Breast epithelium (tissue), 4 donors: Measurements from ENCODE around the gene NAGPA. TPM values are rescaled to one million over a fixed set of nuclear protein-coding genes. Genes with fewer than 3 reads are reported as not detected.

Experiments used
- DNase-seq, 2 donors: peaks; one replicate each; pipeline ENCODE4 v3.0.0-alpha.2; 2019; ENCODE audit warnings: low spot score in 2 of 2
- H3K27ac ChIP-seq, 2 donors: fragments of 200-600 bp; sonication (generic) in 1 of 2; one replicate each; pipeline ENCODE4 v1.5.1; 2016 to 2019; ENCODE audit warnings: mild to moderate bottlenecking in 1 of 2
- H3K27me3 ChIP-seq, 2 donors: fragments of 200-600 bp; sonication (generic) in 1 of 2; one replicate each; pipeline versions ENCODE4 v1.5.1 to v1.6.0; 2017 to 2019; ENCODE audit warnings: control low read depth in 1 of 2, mild to moderate bottlenecking in 1 of 2
- H3K36me3 ChIP-seq: fragments of 200-600 bp; one replicate; pipeline ENCODE4 v1.5.1; 2019
- H3K4me1 ChIP-seq, 2 donors: fragments of 200-600 bp; sonication (generic); one replicate each; pipeline ENCODE4 v1.5.1; 2016 to 2019; ENCODE audit warnings: control low read depth in 1 of 2
- H3K4me3 ChIP-seq, 3 donors: fragments of 200-600 bp; sonication (generic); 1 replicate in 2 of 3; 2 replicates in 1 of 3; pipeline ENCODE4 v1.5.1; 2016 to 2019; ENCODE audit warnings: mild to moderate bottlenecking in 3 of 3, moderate library complexity in 2 of 3
- H3K9me3 ChIP-seq, 2 donors: fragments of 200-600 bp; sonication (generic) in 1 of 2; one replicate each; pipeline ENCODE4 v1.5.1; 2016 to 2019; ENCODE audit warnings: control low read depth in 1 of 2
- POLR2A ChIP-seq: fragments of 450-650 bp; IDR thresholded peaks from one replicate; pipeline ENCODE4 v1.6.1; 2016; ENCODE audit warnings: antibody characterized with exemption, mild to moderate bottlenecking, moderate library complexity
- POLR2AphosphoS5 ChIP-seq, 3 donors: sonication (generic); formaldehyde crosslinking; IDR thresholded peaks; one replicate each; pipeline ENCODE4 v1.6.1; 2017; ENCODE audit warnings: antibody characterized with exemption in 3 of 3
- intact Hi-C: fragments of 100-400 bp; cut with DNase I; formaldehyde crosslinking; loops from one replicate; pipeline ENCODE4 v1.15.1; 2023; ENCODE audit warnings: low total_unique reads
- total RNA-seq, 3 donors: library from RNA; depleted of rRNA; stranded (reverse); fragments of >200 nt; gene quantifications; one replicate each; pipeline ENCODE4 v1.1.0, GENCODE V29; 2016
- TF ChIP-seq, protein P1 (sequence below), 3 donors: fragments of 450-650 bp; IDR thresholded peaks; one replicate each; pipeline ENCODE4 v1.5.1; 2016 to 2017; ENCODE audit warnings: antibody characterized with exemption in 3 of 3, mild to moderate bottlenecking in 3 of 3, moderate library complexity in 3 of 3

NAGPA gene
- total RNA-seq, 3 donors from 2014 or later, result 18.4 to 26.2 (median 21.8) TPM

GRCh38 chr16:5059386-5060072, 25.8 kb upstream of the NAGPA start:
- Histone ChIP-seq H3K36me3 (no peaks in the 10 kb centered on the region), H3K4me1 (no peaks in the 10 kb centered on the region), H3K27ac (no peak overlapping the region), H3K9me3 (no peaks in the 10 kb centered on the region), H3K4me3 (no peak overlapping the region), H3K27me3 (no peaks in the 10 kb centered on the region)
- intact Hi-C loops, result no loop called here
- DNase-seq, result no peak
- TF ChIP-seq POLR2A (no peak), POLR2AphosphoS5 (IDR thresholded peaks at IDR 0.05) (no peak)
- TF ChIP-seq, protein P1, sequence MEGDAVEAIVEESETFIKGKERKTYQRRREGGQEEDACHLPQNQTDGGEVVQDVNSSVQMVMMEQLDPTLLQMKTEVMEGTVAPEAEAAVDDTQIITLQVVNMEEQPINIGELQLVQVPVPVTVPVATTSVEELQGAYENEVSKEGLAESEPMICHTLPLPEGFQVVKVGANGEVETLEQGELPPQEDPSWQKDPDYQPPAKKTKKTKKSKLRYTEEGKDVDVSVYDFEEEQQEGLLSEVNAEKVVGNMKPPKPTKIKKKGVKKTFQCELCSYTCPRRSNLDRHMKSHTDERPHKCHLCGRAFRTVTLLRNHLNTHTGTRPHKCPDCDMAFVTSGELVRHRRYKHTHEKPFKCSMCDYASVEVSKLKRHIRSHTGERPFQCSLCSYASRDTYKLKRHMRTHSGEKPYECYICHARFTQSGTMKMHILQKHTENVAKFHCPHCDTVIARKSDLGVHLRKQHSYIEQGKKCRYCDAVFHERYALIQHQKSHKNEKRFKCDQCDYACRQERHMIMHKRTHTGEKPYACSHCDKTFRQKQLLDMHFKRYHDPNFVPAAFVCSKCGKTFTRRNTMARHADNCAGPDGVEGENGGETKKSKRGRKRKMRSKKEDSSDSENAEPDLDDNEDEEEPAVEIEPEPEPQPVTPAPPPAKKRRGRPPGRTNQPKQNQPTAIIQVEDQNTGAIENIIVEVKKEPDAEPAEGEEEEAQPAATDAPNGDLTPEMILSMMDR (IDR thresholded peaks at IDR 0.05), result no peak

DNA sequence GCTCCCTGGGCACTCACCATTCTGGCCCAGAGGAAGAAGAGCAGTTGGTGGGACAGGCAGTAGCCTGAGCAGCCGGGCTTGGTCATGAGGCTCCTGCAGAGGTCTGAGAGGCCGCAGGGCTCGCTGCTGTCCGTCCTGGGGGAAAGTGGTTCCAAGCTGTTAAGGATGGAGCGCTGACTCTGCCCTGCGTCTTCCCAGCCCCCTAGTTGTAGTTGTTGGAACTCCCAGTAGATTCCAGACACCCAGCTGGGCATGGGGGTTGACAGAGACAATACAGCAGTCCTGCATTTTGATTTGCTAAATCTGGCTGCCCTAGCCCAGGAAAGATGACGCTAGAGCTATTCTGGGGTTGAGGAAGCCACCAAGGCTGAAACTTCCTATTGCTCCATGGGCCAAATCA, 24.7 kb upstream of the NAGPA start:
- intact Hi-C loops, result no loop called here
- TF ChIP-seq POLR2AphosphoS5 (IDR thresholded peaks at IDR 0.05) (no peak), POLR2A (no peak)
- TF ChIP-seq, protein P1 (IDR thresholded peaks at IDR 0.05), result no peak
- no peak for DNase-seq
- Histone ChIP-seq H3K4me1 (no peaks in the 10 kb centered on the region), H3K4me3 (no peak overlapping the region), H3K9me3 (no peaks in the 10 kb centered on the region), H3K27me3 (no peaks in the 10 kb centered on the region), H3K27ac (no peak overlapping the region), H3K36me3 (no peaks in the 10 kb centered on the region)

GRCh38 chr16:5056352-5056751, 22.6 kb upstream of the NAGPA start:
- Histone ChIP-seq H3K36me3 (no peaks in the 10 kb centered on the region), H3K27me3 (no peaks in the 10 kb centered on the region), H3K4me1 (no peaks in the 10 kb centered on the region), H3K4me3 (no peak overlapping the region), H3K9me3 (no peaks in the 10 kb centered on the region), H3K27ac (no peak overlapping the region)
- intact Hi-C loops, result no loop called here
- DNase-seq, result no peak
- TF ChIP-seq POLR2AphosphoS5 (IDR thresholded peaks at IDR 0.05), result no peak
- TF ChIP-seq, protein P1 (IDR thresholded peaks at IDR 0.05), result no peak
- no peak for TF ChIP-seq POLR2A

DNA sequence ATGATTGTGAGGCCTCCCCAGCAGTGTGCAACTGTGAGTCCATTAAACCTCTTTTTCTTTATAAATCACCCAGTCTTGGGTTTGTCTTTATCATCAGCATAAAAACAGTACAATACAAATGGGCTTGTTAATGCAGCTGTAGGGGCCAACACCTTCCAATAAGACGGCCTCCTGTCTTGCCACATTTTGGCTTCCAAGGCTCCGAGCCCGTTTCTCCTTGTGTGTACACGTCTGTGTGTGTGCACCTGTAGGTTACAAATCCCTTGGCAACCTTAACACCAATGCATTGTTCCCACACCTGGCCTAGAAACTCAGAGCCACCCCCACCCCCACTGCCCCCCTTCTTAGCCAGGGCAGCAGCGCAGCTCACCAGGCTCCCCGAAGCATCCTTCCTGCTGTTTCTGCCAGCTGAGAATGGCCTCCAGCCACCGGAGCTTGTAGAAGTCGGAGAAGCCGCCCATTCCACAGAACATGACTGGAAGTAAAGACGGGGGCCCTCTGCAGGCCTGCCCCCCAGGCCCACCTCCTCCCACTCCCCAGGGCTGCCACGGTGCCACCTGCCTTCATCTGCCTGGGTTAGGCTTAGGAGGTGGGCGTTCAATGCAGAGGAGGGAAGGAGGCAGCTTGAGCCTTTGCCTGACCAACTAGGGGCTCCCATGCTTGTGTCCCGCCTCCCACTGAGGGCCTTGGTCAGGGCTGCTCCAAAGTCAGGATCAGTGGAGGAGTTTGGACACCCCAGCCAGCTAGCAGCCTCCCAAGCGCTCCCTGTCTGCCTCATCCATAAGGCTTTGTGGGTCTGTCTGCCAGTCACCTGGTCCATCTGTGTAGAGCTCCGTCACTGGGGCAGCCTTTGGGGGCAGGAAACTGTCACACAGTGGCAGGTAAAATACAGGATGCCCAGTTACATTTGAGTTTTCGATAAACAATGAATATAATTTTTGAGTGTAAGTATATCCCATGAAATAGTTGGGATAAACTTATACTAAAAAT, 21.4 kb upstream of the NAGPA start:
- Histone ChIP-seq H3K27me3 (no peaks in the 10 kb centered on the region), H3K9me3 (no peaks in the 10 kb centered on the region), H3K27ac (no peak overlapping the region), H3K36me3 (no peaks in the 10 kb centered on the region), H3K4me3 (no peak overlapping the region), H3K4me1 (no peaks in the 10 kb centered on the region)
- no peak for DNase-seq
- TF ChIP-seq POLR2AphosphoS5 (IDR thresholded peaks at IDR 0.05) (no peak), POLR2A (no peak)
- TF ChIP-seq, protein P1 (IDR thresholded peaks at IDR 0.05), result no peak
- intact Hi-C loops, result no loop called here

- DNase-seq, result no peak
- Histone ChIP-seq H3K9me3 (no peaks in the 10 kb centered on the region), H3K4me1 (no peaks in the 10 kb centered on the region), H3K36me3 (no peaks in the 10 kb centered on the region), H3K4me3 (no peak overlapping the region), H3K27me3 (no peaks in the 10 kb centered on the region), H3K27ac (no peak overlapping the region)
- intact Hi-C loops, result loop anchor here (5.0 kb wide), 1 partner anchor 35 kb away; no protein-coding TSS in a partner anchor
- TF ChIP-seq POLR2A, result no peak
These were observed 13.2 kb upstream of the NAGPA start for GRCh38 chr16:5046914-5047313.
